HepG2 (cell line): ENCODE data around the gene CHST11. TPM values are rescaled to one million over a fixed set of nuclear protein-coding genes. Genes with fewer than 3 reads are reported as not detected.
A peak's percentile ranks its signal among the peaks of the same experiment; 100 is the strongest.

Experiments
- ATF7 ChIP-seq, 2 experiments: fragments of 450-650 bp in 1 of 2; sonication (generic) in 1 of 2; formaldehyde crosslinking in 1 of 2; IDR thresholded peaks; 2 replicates each; pipeline versions ENCODE4 v1.4.0 to v1.6.1; 2016 to 2020; ENCODE audit warnings: antibody characterized with exemption in 1 of 2, mild to moderate bottlenecking in 1 of 2, missing genetic modification reagents in 1 of 2
- BCLAF1 ChIP-seq: fragments of 450-650 bp; IDR thresholded peaks from 2 replicates; pipeline ENCODE4 v1.6.1; 2017; ENCODE audit warnings: mild to moderate bottlenecking
- DPF2 ChIP-seq: sonication (generic); formaldehyde crosslinking; IDR thresholded peaks from 2 replicates; pipeline ENCODE4 v1.4.0; 2020; ENCODE audit warnings: mild to moderate bottlenecking, low read depth, missing genetic modification reagents, borderline replicate concordance
- ERF ChIP-seq: IDR thresholded peaks from 2 replicates; pipeline ENCODE4 v1.6.1; 2018; ENCODE audit warnings: missing biosample characterization, missing genetic modification reagents
- ESRRA ChIP-seq: sonication (generic); formaldehyde crosslinking; IDR thresholded peaks from 2 replicates; pipeline ENCODE4 v1.5.1; 2020; ENCODE audit warnings: mild to moderate bottlenecking, low read depth, missing genetic modification reagents
- IKZF1 ChIP-seq: fragments of 450-650 bp; IDR thresholded peaks from 2 replicates; pipeline ENCODE4 v1.7.1; 2016
- MATR3 ChIP-seq: sonication (generic); formaldehyde crosslinking; IDR thresholded peaks from 2 replicates; pipeline ENCODE4 v1.4.0; 2020; ENCODE audit warnings: missing genetic modification reagents
- TARDBP ChIP-seq: sonication (generic); formaldehyde crosslinking; IDR thresholded peaks from 2 replicates; pipeline ENCODE4 v1.8.0; 2022; ENCODE audit warnings: mild to moderate bottlenecking, missing genetic modification reagents
- ZFX ChIP-seq: sonication (generic); formaldehyde crosslinking; IDR thresholded peaks from 2 replicates; pipeline ENCODE4 v1.4.0; 2020; ENCODE audit warnings: mild to moderate bottlenecking, low read depth, missing genetic modification reagents, moderate library complexity
- ZNF607 ChIP-seq: sonication (generic); formaldehyde crosslinking; IDR thresholded peaks from 2 replicates; pipeline ENCODE4 v1.5.1; 2020; ENCODE audit warnings: missing genetic modification reagents, mild to moderate bottlenecking, borderline replicate concordance
- polyA plus RNA-seq, 8 experiments: library from polyadenylated mRNA; depleted of rRNA in 3 of 8; stranded (reverse) in 7 of 8; unstranded in 1 of 8; fragments of >200 nt; fragmentation: Illumina TruSeq in 4 of 8; extraction: Trizol in 4 of 8; gene quantifications; 2 replicates each; pipeline versions ENCODE4 v1.2.1 to v1.2.3, GENCODE V29; 2011 to 2016; ENCODE audit warnings: low read depth in 4 of 8, missing spikeins in 1 of 8, mixed read lengths in 1 of 8; ENCODE audit not compliant: insufficient read depth in 1 of 8
- total RNA-seq, 5 experiments: library from RNA; depleted of rRNA; stranded (reverse); fragments of >200 nt; fragmentation: Illumina TruSeq; extraction: Trizol; gene quantifications; 2 replicates each; pipeline ENCODE4 v1.2.3, GENCODE V29; 2016; ENCODE audit warnings: low read depth in 1 of 5
- TF ChIP-seq, protein P1 (sequence below): IDR thresholded peaks from 2 replicates; pipeline ENCODE4 v1.6.1; 2016; ENCODE audit warnings: missing compliant biosample characterization, missing genetic modification reagents, borderline replicate concordance

CHST11 gene
- total and polyA plus RNA-seq, 2 of the 13 experiments (the other 11 are each of a cell fraction or from before 2014, with no cell fraction given) = 0.15 TPM; not detected in 1

DNA sequence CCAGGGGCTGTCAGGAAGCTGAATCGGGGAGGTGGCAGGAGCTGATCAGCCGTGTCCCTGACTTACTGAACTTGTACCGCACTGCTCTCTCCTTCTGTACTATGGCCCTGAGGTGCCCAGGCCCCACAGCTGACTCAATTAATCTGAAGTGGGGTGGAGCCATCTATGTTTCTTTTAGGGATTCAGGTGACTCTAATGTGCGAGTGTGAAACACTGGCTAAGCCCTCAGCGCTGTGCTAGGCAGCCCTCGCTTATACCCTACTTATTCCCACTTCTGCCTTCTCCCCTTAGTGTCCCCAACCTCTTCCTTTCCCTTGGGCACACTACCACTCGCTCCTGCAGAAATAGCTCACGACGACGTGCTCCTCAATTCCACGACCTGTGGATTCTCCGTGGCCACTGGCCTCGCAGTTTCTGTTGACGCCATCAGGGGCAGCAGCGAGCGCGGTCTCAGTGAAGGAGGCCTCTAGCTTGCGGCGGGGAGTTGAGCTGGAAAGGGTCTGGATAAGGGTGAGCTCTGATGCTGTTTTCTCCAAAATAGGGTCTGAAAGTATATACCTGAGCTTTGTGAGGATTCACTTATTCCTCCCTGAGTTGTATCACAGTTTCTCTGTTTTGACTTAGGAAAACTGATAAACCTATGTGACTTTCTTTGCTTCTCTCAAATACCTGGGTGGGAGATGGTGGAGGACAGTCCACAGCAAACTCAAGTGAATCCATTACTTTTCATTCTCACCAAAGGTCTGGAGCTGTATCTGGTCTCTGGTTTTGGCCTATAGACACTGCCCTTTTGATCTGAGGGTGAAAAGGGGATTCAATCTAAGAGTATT is 333.8 kb downstream of the CHST11 start (continued):
- TF ChIP-seq ZNF607 (no peak), ESRRA (CRISPR knock-in tag) (no peak), MATR3 (no peak), ZFX (peak; percentile 28; the same call in 1 of the 2 replicates), TARDBP (CRISPR knock-in tag) (no peak), DPF2 (CRISPR knock-in tag) (no peak), ERF (CRISPR knock-in tag) (no peak), BCLAF1 (no peak), IKZF1 (no peak), ATF7 (IDR thresholded peaks at IDR 0.05) (no peak), ATF7 (CRISPR knock-in tag; IDR thresholded peaks at IDR 0.05) (0 out of 2 replicates have a peak, but pooled peaks have one; percentile 32)
- TF ChIP-seq, protein P1, sequence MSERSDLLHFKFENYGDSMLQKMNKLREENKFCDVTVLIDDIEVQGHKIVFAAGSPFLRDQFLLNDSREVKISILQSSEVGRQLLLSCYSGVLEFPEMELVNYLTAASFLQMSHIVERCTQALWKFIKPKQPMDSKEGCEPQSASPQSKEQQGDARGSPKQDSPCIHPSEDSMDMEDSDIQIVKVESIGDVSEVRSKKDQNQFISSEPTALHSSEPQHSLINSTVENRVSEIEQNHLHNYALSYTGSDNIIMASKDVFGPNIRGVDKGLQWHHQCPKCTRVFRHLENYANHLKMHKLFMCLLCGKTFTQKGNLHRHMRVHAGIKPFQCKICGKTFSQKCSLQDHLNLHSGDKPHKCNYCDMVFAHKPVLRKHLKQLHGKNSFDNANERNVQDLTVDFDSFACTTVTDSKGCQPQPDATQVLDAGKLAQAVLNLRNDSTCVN (CRISPR knock-in tag) = no peak
